Measurements from ENCODE around the gene KRTAP10-7. TPM values are rescaled to one million over a fixed set of nuclear protein-coding genes. Genes with fewer than 3 reads are reported as not detected.
"Not testable (repeated sequence)": the region's sequence is repeated elsewhere in the genome, so short reads cannot be mapped to it uniquely, and the experiment has no call there.

The KRTAP10-7 gene
- total and polyA plus RNA-seq, 9 donors, result not detected

GRCh38 chr21:44579833-44580144 is 20.6 kb upstream of the KRTAP10-7 start:
- peaks cover 10% of the 10 kb centered on the region for H3K27me3 ChIP-seq (ENCODE audit: control insufficient read depth, insufficient read depth, low read length)
- no peaks in the 10 kb centered on the region for H3K36me3 ChIP-seq (ENCODE audit: control insufficient read depth, insufficient read depth, low read length)
- no peaks in the 10 kb centered on the region for H3K4me1 ChIP-seq (ENCODE audit: control insufficient read depth, insufficient read depth, low read length)
- peaks cover 25% of the 10 kb centered on the region for H3K9me3 ChIP-seq (replicated peaks; ENCODE audit: control insufficient read depth, low read depth, low read length)
- H3K27ac ChIP-seq (ENCODE audit: low read length), result no peak overlapping the region
- 73% methylated on average over 7 of the region's 7 CpGs for WGBS (ENCODE audit: insufficient coverage)
- DNase-seq, result no peak
- H3K4me3 ChIP-seq (ENCODE audit: low read length), result no peak overlapping the region

- WGBS (ENCODE audit: insufficient coverage), result 41% methylated on average over 16 of the region's 19 CpGs
- H3K4me1 ChIP-seq (ENCODE audit: control insufficient read depth, insufficient read depth, low read length); H3K27ac ChIP-seq (ENCODE audit: low read length); H3K36me3 ChIP-seq (ENCODE audit: control insufficient read depth, insufficient read depth, low read length); H3K4me3 ChIP-seq (ENCODE audit: low read length); DNase-seq: not testable (repeated sequence)
- peaks cover 25% of the 10 kb centered on the region for H3K9me3 ChIP-seq (replicated peaks; ENCODE audit: control insufficient read depth, low read depth, low read length)
- H3K27me3 ChIP-seq (ENCODE audit: control insufficient read depth, insufficient read depth, low read length), result peaks cover 14% of the 10 kb centered on the region
These were observed 20.1 kb upstream of the KRTAP10-7 start, which contains the start of gene KRTAP10-5 for GRCh38 chr21:44580231-44580821. Gene KRTAP10-5 (minus strand): TSS chr21:44580604. CDS start chr21:44580578, 26 bp downstream.

DNA sequence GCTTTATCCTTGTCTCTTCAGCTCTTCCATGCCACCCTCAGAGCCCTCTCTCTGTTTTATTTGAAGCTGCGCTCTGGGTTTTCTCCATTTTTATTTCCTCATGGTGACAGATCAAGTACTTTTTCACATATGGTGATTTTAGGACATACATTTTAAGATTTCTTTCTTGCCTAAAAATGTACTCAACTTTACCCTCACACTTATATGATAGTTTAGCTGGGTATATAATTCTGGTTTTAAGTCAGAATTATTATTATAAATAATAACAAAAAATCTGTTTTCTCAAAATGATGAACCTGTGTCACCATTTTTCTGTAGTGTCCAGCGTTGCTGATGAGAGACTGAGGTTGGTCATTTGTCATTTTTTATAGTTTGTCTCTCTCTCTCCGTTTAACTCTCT is 19.2 kb upstream of the KRTAP10-7 start:
- H3K27me3 ChIP-seq (ENCODE audit: control insufficient read depth, insufficient read depth, low read length), result peaks cover 20% of the 10 kb centered on the region
- H3K9me3 ChIP-seq (replicated peaks; ENCODE audit: control insufficient read depth, low read depth, low read length), result peaks cover 25% of the 10 kb centered on the region
- WGBS (ENCODE audit: insufficient coverage), result no CpG with 5 or more reads among the region's 3 CpGs
- H3K36me3 ChIP-seq (ENCODE audit: control insufficient read depth, insufficient read depth, low read length), result no peaks in the 10 kb centered on the region
- no peak overlapping the region for H3K27ac ChIP-seq (ENCODE audit: low read length)
- no peak for DNase-seq
- no peak overlapping the region for H3K4me3 ChIP-seq (ENCODE audit: low read length)
- no peaks in the 10 kb centered on the region for H3K4me1 ChIP-seq (ENCODE audit: control insufficient read depth, insufficient read depth, low read length)

DNA sequence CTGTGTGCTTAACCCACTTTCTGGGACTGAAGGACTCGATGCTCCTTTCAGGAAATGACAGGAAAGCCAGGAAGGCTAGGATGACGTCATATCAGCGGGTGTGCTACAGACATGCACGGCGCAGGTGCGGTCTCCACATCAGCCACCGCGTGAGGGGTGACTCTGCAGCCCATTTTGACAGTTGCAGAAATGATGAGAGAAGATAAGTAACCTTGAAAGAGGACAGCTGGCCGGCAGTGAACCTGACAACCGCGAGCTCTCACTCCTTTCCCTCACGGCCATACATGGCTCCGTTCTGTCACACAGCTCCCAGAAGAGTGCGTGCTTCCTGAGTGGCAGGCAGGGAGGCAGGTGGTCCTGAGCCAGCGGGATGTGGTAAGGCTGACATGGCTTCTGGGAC is 18.3 kb upstream of the KRTAP10-7 start:
- no peaks in the 10 kb centered on the region for H3K4me1 ChIP-seq (ENCODE audit: control insufficient read depth, insufficient read depth, low read length)
- H3K36me3 ChIP-seq (ENCODE audit: control insufficient read depth, insufficient read depth, low read length), result no peaks in the 10 kb centered on the region
- H3K4me3 ChIP-seq (ENCODE audit: low read length), result no peak overlapping the region
- DNase-seq, result no peak
- peaks cover 24% of the 10 kb centered on the region for H3K27me3 ChIP-seq (ENCODE audit: control insufficient read depth, insufficient read depth, low read length)
- no peak overlapping the region for H3K27ac ChIP-seq (ENCODE audit: low read length)
- peaks cover 18% of the 10 kb centered on the region for H3K9me3 ChIP-seq (replicated peaks; ENCODE audit: control insufficient read depth, low read depth, low read length)
- 85% methylated on average over 10 of the region's 15 CpGs for WGBS (ENCODE audit: insufficient coverage)

GRCh38 chr21:44583089-44583799 is 17.2 kb upstream of the KRTAP10-7 start:
- H3K9me3 ChIP-seq (replicated peaks; ENCODE audit: control insufficient read depth, low read depth, low read length), result peaks cover 14% of the 10 kb centered on the region
- H3K4me1 ChIP-seq (ENCODE audit: control insufficient read depth, insufficient read depth, low read length), result no peaks in the 10 kb centered on the region
- peaks cover 24% of the 10 kb centered on the region for H3K27me3 ChIP-seq (ENCODE audit: control insufficient read depth, insufficient read depth, low read length)
- no peaks in the 10 kb centered on the region for H3K36me3 ChIP-seq (ENCODE audit: control insufficient read depth, insufficient read depth, low read length)
- peak; percentile 50 for DNase-seq
- 12% methylated on average over 5 of the region's 11 CpGs for WGBS (ENCODE audit: insufficient coverage)
- H3K4me3 ChIP-seq (ENCODE audit: low read length), result no peak overlapping the region
- no peak overlapping the region for H3K27ac ChIP-seq (ENCODE audit: low read length)

DNA sequence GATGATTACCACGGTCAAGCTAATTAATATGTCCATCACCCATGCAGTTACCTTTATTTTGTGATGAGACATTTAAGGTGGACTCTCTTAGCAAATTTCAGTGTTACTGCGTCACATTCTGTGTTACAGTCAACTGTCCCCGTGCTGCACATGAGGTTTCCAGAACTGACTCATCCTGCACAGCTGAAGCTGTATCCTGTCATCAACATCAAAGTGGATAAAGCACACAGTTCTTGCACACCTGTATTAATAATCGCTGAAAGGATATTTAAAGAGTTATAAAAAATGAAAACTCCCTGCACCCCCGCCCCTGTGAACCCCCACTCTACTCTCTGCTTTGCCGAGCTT is 16.6 kb upstream of the KRTAP10-7 start:
- H3K27me3 ChIP-seq (ENCODE audit: control insufficient read depth, insufficient read depth, low read length), result peaks cover 24% of the 10 kb centered on the region
- no peak overlapping the region for H3K4me3 ChIP-seq (ENCODE audit: low read length)
- no peaks in the 10 kb centered on the region for H3K4me1 ChIP-seq (ENCODE audit: control insufficient read depth, insufficient read depth, low read length)
- H3K9me3 ChIP-seq (replicated peaks; ENCODE audit: control insufficient read depth, low read depth, low read length), result peaks cover 14% of the 10 kb centered on the region
- H3K36me3 ChIP-seq (ENCODE audit: control insufficient read depth, insufficient read depth, low read length), result no peaks in the 10 kb centered on the region
- WGBS (ENCODE audit: insufficient coverage), result 63% methylated on average over 1 of the region's 6 CpGs
- H3K27ac ChIP-seq (ENCODE audit: low read length), result no peak overlapping the region
- DNase-seq, result no peak

DNA sequence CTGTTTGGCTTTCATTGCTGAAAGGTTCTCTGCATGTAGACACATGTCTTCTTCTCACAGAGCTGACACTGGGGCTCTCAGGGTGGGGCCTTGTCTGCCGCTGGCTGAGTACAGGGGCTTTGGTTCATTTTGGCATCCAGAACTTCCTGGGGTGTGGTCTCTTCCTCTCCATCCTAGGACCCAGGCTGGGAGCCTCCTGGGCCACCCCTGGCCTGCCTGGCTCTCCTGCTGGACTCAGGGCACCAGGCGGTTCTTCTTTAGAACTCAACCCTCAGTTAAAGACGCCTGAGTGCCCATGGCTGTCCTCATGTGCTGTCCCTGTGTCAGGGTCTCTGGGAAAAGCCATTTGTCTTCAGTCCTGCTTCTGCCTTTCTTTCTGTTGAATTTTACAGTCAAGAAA is 14.5 kb upstream of the KRTAP10-7 start:
- peaks cover 22% of the 10 kb centered on the region for H3K27me3 ChIP-seq (ENCODE audit: control insufficient read depth, insufficient read depth, low read length)
- 84% methylated on average over 3 of the region's 3 CpGs for WGBS (ENCODE audit: insufficient coverage)
- no peak for DNase-seq

DNA sequence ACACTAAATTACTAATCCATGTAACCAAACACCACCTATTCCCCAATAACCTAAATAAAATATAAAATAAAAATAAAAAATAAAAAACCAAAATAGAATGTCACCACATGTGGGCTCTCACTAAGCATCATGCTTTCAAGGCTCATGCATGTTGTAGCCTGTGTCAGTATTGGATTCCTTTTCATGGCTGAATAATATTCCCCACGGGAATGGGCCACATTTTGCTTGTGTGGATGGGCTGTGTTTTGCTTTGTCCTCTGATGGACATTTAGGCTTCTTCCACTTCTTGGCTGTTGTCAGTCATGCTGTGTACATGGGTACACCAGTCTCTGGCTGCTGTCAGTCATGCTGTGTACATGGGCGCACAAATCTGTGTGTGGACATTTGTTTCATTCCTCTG is 11.3 kb upstream of the KRTAP10-7 start:
- H3K27me3 ChIP-seq (ENCODE audit: control insufficient read depth, insufficient read depth, low read length), result peaks cover 14% of the 10 kb centered on the region

More for the DNA sequence above, 14.5 kb upstream of the KRTAP10-7 start:
- Histone ChIP-seq H3K4me1 (ENCODE audit: control insufficient read depth, insufficient read depth, low read length) (no peaks in the 10 kb centered on the region), H3K9me3 (replicated peaks; ENCODE audit: control insufficient read depth, low read depth, low read length) (peaks cover 10% of the 10 kb centered on the region), H3K4me3 (ENCODE audit: low read length) (no peak overlapping the region), H3K36me3 (ENCODE audit: control insufficient read depth, insufficient read depth, low read length) (no peaks in the 10 kb centered on the region), H3K27ac (ENCODE audit: low read length) (no peak overlapping the region)

DNA sequence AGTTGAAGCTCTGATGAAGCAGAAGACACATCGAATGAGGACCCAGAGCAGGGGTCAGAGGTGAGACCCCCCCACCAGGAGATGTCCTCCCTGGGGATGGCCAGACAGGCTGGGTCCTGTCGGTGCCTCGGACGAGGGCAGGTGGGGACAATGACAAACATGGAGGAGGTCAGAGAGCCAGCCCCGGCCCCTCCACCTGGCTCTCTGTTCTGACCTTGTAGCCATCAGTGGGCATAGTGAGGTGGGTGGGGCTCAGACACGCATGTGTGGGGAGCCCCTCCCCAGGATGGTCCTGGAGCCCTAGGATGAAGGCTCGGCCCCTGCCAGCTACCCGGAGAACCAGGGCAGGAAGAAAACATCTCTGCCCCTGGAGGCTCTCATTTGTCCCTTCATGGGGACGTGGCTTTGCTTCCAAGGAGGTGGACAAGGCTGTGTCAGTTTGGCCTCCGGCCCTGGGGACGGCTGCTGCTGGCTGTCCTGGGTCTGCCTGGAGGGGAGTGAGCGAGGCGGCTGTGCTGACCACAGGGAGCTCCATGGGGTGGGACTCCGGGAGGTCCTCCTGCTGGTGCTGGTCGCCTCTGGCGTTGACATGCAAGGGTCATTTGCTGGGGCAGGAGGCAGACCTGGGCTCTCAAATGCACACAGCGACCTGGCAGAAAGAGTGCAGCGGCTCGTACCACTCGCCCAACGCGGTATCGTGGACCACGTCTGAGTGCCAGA is 10.7 kb upstream of the KRTAP10-7 start:
- no peak overlapping the region for H3K27ac ChIP-seq (ENCODE audit: low read length)
- 74% methylated on average over 20 of the region's 24 CpGs for WGBS (ENCODE audit: insufficient coverage)
- DNase-seq, result no peak
- H3K9me3 ChIP-seq (replicated peaks; ENCODE audit: control insufficient read depth, low read depth, low read length), result no peaks in the 10 kb centered on the region
- H3K4me3 ChIP-seq (ENCODE audit: low read length), result no peak overlapping the region
- H3K27me3 ChIP-seq (ENCODE audit: control insufficient read depth, insufficient read depth, low read length), result peaks cover 14% of the 10 kb centered on the region
- H3K4me1 ChIP-seq (ENCODE audit: control insufficient read depth, insufficient read depth, low read length), result peaks cover 16% of the 10 kb centered on the region
- no peaks in the 10 kb centered on the region for H3K36me3 ChIP-seq (ENCODE audit: control insufficient read depth, insufficient read depth, low read length)

More for the DNA sequence above, 11.3 kb upstream of the KRTAP10-7 start:
- no peak for DNase-seq
- Histone ChIP-seq H3K4me1 (ENCODE audit: control insufficient read depth, insufficient read depth, low read length) (peaks cover 16% of the 10 kb centered on the region), H3K27ac (ENCODE audit: low read length) (no peak overlapping the region), H3K9me3 (replicated peaks; ENCODE audit: control insufficient read depth, low read depth, low read length) (no peaks in the 10 kb centered on the region), H3K4me3 (ENCODE audit: low read length) (no peak overlapping the region), H3K36me3 (ENCODE audit: control insufficient read depth, insufficient read depth, low read length) (no peaks in the 10 kb centered on the region)
- 100% methylated on average over 1 of the region's 2 CpGs for WGBS (ENCODE audit: insufficient coverage)

- H3K36me3 ChIP-seq (ENCODE audit: control insufficient read depth, insufficient read depth, low read length), result no peaks in the 10 kb centered on the region
- H3K9me3 ChIP-seq (replicated peaks; ENCODE audit: control insufficient read depth, low read depth, low read length), result no peaks in the 10 kb centered on the region
- no peak for DNase-seq
- 100% methylated on average over 2 of the region's 10 CpGs for WGBS (ENCODE audit: insufficient coverage)
- no peak overlapping the region for H3K4me3 ChIP-seq (ENCODE audit: low read length)
- H3K27ac ChIP-seq (ENCODE audit: low read length), result no peak overlapping the region
- peaks cover 10% of the 10 kb centered on the region for H3K27me3 ChIP-seq (ENCODE audit: control insufficient read depth, insufficient read depth, low read length)
- peaks cover 16% of the 10 kb centered on the region for H3K4me1 ChIP-seq (ENCODE audit: control insufficient read depth, insufficient read depth, low read length)
These were observed 10.1 kb upstream of the KRTAP10-7 start for GRCh38 chr21:44590311-44590721.

All from muscle of leg (tissue), 11 donors.